OCI-LY3 (cell line): ENCODE data around the gene PTPRM.

Experiments
- H2AFZ ChIP-seq: fragments of 200-600, 300-600 bp; shearing (Covaris generic); 2 replicates; pipeline ENCODE4 v1.6.0; 2014; ENCODE audit warnings: antibody characterized with exemption, low read depth, low read length
- H3K27ac ChIP-seq: fragments of 200-600, 300-600 bp; sonication (generic); 2 replicates; pipeline ENCODE4 v1.5.1; 2014; ENCODE audit warnings: mild to moderate bottlenecking, low read length, moderate library complexity, mixed read lengths
- H3K27me3 ChIP-seq: fragments of 200-600, 300-600 bp; sonication (generic); 2 replicates; pipeline ENCODE4 v1.6.1; 2014; ENCODE audit warnings: low read depth, low read length, mixed read lengths
- H3K36me3 ChIP-seq: fragments of 200-600, 300-600 bp; sonication (generic); replicated peaks from 2 replicates; pipeline ENCODE3; 2014; ENCODE audit warnings: low read depth, low read length, mixed read lengths
- H3K4me1 ChIP-seq: fragments of 300-600, 200-600 bp; sonication (generic); 2 replicates; pipeline ENCODE4 v1.6.1; 2014; ENCODE audit warnings: low read length, mixed read lengths
- H3K4me2 ChIP-seq: fragments of 200-600, 300-600 bp; sonication (generic); 2 replicates; pipeline ENCODE4 v1.6.1; 2014; ENCODE audit warnings: low read length, mixed read lengths
- H3K4me3 ChIP-seq: fragments of 300-600, 200-600 bp; sonication (generic); 2 replicates; pipeline ENCODE4 v1.5.1; 2014; ENCODE audit warnings: antibody characterized with exemption, mild to moderate bottlenecking, low read length, moderate library complexity
- H3K79me2 ChIP-seq: fragments of 300-600, 200-600 bp; shearing (Covaris generic); 2 replicates; pipeline ENCODE4 v1.6.1; 2014; ENCODE audit warnings: mild to moderate bottlenecking, low read length, mixed read lengths
- H3K9ac ChIP-seq: fragments of 300-600, 200-600 bp; shearing (Covaris generic); 2 replicates; pipeline ENCODE4 v1.6.0; 2014; ENCODE audit warnings: mild to moderate bottlenecking, low read length, moderate library complexity
- H3K9me3 ChIP-seq: fragments of 200-600, 300-600 bp; shearing (Covaris generic); 2 replicates; pipeline ENCODE4 v1.6.1; 2014; ENCODE audit warnings: low read length, mixed read lengths; ENCODE audit not compliant: insufficient read depth
- H4K20me1 ChIP-seq: fragments of 200-600, 300-600 bp; sonication (generic); 2 replicates; pipeline ENCODE4 v1.6.1; 2016; ENCODE audit warnings: low read length, mixed read lengths; ENCODE audit not compliant: insufficient read depth
- EZH2phosphoT487 ChIP-seq: fragments of 200-600 bp; shearing (Covaris generic); IDR thresholded peaks from 2 replicates; pipeline ENCODE4 v1.6.1; 2018; ENCODE audit warnings: antibody characterized with exemption, mixed run types, low read depth
- TF ChIP-seq, protein P1 (sequence below): fragments of 200-600, 300-600 bp; sonication (generic); IDR thresholded peaks from 2 replicates; pipeline ENCODE4 v1.5.1; 2014; ENCODE audit warnings: antibody characterized with exemption, low read length, low read depth

Gene PTPRM

DNA sequence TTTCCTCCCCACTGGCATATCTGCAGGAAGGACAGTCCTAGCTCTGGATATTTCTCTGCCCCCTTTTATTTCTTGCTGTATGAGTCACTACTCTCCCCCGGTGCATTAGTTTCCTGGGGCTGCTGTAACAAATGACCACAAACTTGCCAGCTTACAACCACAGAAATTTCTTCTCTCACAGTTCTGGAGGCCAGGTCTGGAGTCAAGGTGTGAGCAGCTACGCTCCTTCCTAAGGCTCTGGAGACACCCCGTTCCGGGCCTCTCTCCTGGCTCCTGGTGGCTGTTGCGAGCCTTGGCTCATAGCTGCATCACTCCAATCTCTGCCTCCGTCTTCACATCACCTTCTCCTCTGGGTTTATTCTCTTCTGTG is 34.1 kb downstream of the PTPRM start:
- TF ChIP-seq, protein P1, sequence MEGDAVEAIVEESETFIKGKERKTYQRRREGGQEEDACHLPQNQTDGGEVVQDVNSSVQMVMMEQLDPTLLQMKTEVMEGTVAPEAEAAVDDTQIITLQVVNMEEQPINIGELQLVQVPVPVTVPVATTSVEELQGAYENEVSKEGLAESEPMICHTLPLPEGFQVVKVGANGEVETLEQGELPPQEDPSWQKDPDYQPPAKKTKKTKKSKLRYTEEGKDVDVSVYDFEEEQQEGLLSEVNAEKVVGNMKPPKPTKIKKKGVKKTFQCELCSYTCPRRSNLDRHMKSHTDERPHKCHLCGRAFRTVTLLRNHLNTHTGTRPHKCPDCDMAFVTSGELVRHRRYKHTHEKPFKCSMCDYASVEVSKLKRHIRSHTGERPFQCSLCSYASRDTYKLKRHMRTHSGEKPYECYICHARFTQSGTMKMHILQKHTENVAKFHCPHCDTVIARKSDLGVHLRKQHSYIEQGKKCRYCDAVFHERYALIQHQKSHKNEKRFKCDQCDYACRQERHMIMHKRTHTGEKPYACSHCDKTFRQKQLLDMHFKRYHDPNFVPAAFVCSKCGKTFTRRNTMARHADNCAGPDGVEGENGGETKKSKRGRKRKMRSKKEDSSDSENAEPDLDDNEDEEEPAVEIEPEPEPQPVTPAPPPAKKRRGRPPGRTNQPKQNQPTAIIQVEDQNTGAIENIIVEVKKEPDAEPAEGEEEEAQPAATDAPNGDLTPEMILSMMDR = no peak
- TF ChIP-seq EZH2phosphoT487 = no peak
- Histone ChIP-seq H2AFZ (no peak overlapping the region), H3K36me3 (no peaks in the 10 kb centered on the region), H3K79me2 (no peaks in the 10 kb centered on the region), H3K4me3 (no peak overlapping the region), H3K9me3 (no peaks in the 10 kb centered on the region), H4K20me1 (no peaks in the 10 kb centered on the region), H3K27ac (no peak overlapping the region), H3K9ac (no peak overlapping the region), H3K27me3 (no peaks in the 10 kb centered on the region), H3K4me2 (no peak overlapping the region), H3K4me1 (no peaks in the 10 kb centered on the region)

DNA sequence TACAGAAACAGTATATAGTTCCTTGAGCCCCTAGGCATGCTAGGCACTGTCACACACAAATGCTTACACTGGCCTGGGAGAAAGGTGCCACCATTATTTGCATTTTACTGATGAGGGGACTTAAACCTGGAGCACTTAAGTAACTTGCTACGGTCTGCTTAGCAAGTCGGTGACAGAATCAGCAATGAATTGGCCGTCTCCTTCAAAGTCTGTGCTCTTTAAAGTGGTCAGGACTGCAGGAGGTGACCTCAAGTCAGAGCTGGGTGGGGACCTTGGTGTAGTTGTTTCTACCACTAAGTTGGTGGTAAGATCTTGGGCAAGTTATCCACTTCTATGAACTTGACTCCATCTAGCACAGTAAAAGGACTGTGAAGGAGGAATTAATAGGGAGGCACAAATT is 34.8 kb downstream of the PTPRM start:
- H3K27ac ChIP-seq = no peak overlapping the region
- no peaks in the 10 kb centered on the region for H3K4me1 ChIP-seq
- H4K20me1 ChIP-seq = no peaks in the 10 kb centered on the region
- no peaks in the 10 kb centered on the region for H3K36me3 ChIP-seq
- no peak overlapping the region for H3K4me2 ChIP-seq
- no peak for TF ChIP-seq EZH2phosphoT487
- TF ChIP-seq, protein P1 = no peak
- H2AFZ ChIP-seq = no peak overlapping the region
- no peak overlapping the region for H3K4me3 ChIP-seq
- H3K9me3 ChIP-seq = no peaks in the 10 kb centered on the region
- no peaks in the 10 kb centered on the region for H3K27me3 ChIP-seq
- H3K79me2 ChIP-seq = no peaks in the 10 kb centered on the region
- no peak overlapping the region for H3K9ac ChIP-seq

DNA sequence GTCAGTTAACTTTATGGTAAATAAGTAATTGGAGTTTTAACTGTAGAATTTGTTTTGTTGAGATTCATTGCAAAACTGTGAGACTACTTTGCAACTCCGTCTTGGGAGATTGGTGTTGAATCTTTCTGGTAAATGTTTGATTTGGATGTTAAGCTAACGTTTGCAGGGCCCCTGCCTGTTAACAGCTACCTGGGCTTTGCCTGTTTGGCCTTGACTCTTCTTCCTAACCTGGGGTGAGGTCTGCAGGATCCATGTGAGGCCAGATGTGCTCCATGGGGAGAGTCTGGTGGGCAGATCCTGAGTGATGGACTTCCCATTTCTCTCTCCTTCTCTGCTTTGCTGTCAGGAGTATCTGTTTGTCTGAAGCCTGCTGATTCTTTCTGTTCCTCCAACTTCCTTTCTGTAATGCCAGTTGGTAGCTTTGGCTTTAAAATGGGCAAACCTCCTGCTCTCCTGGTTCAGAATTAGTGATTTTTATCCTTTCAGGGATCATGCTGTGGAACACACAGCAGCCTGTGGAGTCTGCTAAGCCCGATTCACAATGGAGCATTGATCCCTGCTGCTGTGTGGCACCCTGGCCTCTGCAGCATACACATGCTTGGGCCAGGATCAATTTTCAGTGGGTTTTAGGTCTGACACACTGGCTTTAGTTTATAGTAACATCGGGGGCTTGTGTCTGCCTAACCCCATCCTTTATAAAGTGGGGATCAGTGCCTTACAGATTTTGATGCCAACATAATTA is 36.3 kb downstream of the PTPRM start:
- TF ChIP-seq EZH2phosphoT487 = no peak
- TF ChIP-seq, protein P1 = no peak
- H4K20me1 ChIP-seq = no peaks in the 10 kb centered on the region
- H2AFZ ChIP-seq = no peak overlapping the region
- no peaks in the 10 kb centered on the region for H3K36me3 ChIP-seq
- H3K9me3 ChIP-seq = no peaks in the 10 kb centered on the region
- no peaks in the 10 kb centered on the region for H3K79me2 ChIP-seq
- H3K27ac ChIP-seq = no peak overlapping the region
- no peaks in the 10 kb centered on the region for H3K27me3 ChIP-seq
- H3K4me3 ChIP-seq = no peak overlapping the region
- H3K4me2 ChIP-seq = no peak overlapping the region
- no peaks in the 10 kb centered on the region for H3K4me1 ChIP-seq
- no peak overlapping the region for H3K9ac ChIP-seq

DNA sequence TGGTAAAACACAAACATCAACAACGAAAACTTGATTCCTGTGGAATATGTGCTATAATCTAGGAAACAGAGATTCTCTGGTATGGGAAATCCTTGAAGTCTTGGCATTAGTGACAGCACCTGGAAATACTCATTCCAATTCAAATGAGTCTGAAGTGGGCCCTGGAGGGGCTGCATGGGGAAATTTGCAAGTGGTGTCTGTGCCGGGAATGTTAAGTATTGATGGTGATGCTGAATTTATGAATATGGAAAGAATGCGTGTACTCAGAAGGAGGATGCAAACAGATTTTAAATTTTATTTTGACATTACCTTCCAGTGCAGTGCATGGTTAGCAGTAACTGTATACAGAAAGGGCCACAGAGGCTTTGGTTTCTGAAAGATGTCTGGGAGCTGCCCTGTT is 37.2 kb downstream of the PTPRM start:
- Histone ChIP-seq H3K9me3 (no peaks in the 10 kb centered on the region), H2AFZ (no peak overlapping the region), H3K79me2 (no peaks in the 10 kb centered on the region), H3K4me3 (no peak overlapping the region), H4K20me1 (no peaks in the 10 kb centered on the region), H3K4me2 (no peak overlapping the region), H3K27ac (no peak overlapping the region), H3K36me3 (no peaks in the 10 kb centered on the region), H3K27me3 (no peaks in the 10 kb centered on the region), H3K4me1 (no peaks in the 10 kb centered on the region), H3K9ac (no peak overlapping the region)
- TF ChIP-seq, protein P1 = no peak
- TF ChIP-seq EZH2phosphoT487 = no peak
